ENCODE results near the gene DERA. TPM values are rescaled to one million over a fixed set of nuclear protein-coding genes. Genes with fewer than 3 reads are reported as not detected.
"Not testable (repeated sequence)": the region's sequence is repeated elsewhere in the genome, so short reads cannot be mapped to it uniquely, and the experiment has no call there.

The DERA gene
- polyA plus RNA-seq, 4 donors: 46.9 to 57.8 (median 51.3) TPM

DNA sequence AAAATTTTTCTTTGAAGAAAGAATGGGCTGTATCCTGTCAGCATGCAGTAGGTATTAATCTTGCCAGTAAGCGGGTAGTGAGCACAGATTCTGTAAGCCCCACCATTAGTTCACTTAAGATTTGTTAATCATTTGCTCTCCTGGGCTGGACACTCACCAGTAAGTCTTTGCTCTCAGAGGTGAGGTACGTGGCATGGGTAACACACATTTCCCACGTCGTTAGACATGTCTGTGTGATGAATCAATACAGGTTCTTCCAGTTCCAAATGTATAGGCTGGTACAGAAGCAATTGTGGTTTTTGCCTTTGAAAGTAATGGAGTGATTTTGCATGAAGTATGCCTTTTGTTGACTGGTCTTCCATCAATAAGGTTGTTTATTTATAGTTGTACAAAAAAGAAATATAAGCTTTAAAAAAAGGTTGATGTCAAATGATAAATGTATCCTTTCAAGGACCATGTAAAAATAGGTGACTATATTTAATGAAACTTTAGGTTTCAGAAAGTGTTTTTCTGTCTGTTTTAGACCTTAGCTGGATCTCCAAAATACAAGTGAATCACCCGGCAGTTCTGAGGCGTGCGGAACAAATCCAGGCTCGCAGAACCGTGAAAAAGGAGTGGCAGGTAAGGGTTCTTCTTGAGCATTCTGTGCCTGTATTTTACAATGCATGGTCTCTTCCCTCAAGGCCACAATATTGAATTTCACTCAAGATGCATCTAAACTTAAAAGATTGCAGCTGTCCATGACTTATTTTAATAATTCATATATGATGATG is 45.5 kb downstream of the DERA start:
- DNase-seq (ENCODE audit: low read depth in 4 of 4, low spot score in 3 of 4): no peak

DNA sequence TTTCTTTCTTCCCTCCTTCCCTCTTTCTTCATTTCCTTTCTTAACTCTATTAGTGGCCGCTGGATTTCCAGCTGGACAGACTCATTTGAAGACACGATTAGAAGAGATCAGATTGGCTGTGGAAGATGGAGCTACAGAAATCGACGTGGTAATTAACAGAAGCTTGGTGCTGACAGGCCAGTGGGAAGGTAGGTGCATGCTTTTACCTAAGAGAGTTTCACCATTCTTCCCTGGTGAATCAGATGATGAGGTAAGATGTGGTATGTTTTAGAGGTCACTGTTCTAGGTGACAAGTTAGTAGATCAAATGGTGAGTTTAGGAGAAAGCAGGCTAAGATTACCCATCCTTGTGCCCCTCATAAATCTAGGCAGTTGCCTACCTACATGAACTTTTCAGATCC is 51.6 kb downstream of the DERA start:
- DNase-seq (ENCODE audit: low read depth in 4 of 4, low spot score in 3 of 4): no peak

DNA sequence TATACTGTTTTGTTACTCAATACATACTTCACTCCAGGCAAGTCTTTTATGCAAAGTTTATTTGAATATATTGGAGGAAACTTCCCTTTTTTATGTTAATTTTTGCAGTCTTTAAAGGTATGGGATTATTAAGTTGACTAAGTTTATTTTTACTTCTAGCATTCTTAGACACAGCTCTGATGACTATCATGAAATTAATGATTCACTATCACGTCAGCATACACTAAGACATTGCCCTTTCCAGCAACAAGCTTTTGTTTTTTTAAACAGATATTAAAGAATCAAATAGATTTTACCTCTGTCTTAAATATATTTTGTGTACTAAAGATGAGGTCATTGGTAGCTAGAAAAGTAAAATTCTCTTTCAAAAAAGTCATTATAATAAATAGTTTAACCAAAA is 52.1 kb downstream of the DERA start:
- DNase-seq (ENCODE audit: low read depth in 4 of 4, low spot score in 3 of 4): no peak

DNA sequence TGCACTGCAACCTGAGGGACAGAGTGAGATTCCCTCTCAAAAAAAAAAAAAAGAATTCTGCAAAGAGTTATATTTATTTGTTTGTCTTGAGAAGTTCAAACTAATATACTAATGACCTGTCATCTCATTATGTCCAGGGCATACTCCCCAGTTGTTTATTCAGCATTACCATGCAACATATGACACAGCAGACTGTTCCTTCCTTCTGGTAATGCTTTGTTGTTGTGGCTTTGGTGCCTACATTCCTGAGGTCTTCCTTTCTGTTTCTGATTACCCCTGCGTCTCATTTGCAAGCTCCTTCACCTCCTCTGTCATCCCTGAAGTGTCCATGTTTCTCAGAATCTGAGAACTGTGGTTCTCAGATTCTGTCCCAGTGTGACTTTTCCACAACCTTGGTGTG is 55.3 kb downstream of the DERA start:
- no peak for DNase-seq (ENCODE audit: low read depth in 4 of 4, low spot score in 3 of 4)

DNA sequence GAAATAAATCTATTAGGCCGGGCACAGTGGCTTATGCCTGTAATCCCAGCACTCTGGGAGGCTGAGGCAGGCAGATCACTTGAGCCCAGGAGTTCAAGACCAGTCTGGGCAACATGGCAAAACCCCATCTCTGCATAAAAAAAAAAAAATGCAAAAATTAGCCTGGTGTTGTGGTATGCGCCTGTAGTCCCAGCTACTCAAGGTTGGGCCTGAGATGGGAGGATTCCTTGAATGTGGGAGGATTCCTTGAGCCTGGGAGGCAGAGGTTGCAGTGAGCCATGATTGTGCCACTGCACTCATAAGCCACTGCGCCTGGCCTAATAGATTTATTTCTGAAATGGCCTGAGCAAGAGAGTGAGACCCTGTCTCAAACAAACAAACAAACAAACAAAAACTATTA is 55.9 kb downstream of the DERA start:
- DNase-seq (ENCODE audit: low read depth in 4 of 4, low spot score in 3 of 4): not testable (repeated sequence)

DNA sequence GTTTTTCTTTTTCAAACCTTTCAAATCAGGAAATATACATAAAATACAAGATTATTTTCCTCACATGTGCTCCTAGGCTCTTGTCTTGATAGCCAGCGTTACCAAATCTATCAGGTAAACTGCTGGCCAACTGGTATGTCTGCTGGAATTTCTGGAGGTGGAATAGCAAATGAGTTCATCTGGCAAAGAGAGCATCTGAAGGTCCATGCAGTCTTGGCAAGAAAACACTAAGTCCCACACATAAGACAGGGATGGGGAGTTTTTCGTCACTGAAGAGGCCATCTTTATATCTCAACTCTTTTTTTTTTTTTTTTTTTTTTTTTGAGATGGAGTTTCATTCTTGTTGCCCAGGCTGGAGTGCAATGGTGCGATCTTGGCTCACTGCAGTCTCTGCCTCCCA is 60.1 kb downstream of the DERA start:
- DNase-seq (ENCODE audit: low read depth in 4 of 4, low spot score in 3 of 4): no peak

DNA sequence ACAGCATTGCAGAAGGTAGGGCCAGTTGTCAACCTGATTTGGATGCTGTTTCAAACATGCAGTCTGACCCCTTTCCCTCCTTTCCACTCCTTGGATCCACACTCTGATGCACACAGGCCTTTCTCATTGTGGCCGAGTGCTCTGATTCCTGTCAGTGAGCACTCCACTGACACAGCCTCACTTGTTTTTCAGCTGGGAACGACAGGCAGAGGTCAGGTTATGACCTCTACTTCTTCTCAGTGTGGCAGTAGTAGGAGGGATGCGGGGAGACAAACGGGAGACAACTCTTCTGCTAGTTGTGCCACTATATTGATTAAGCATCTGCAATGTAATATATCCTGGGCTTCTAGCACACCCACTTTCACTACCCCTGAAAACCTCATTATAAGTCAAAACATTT is 61.8 kb downstream of the DERA start:
- no peak for DNase-seq (ENCODE audit: low read depth in 4 of 4, low spot score in 3 of 4)

DNA sequence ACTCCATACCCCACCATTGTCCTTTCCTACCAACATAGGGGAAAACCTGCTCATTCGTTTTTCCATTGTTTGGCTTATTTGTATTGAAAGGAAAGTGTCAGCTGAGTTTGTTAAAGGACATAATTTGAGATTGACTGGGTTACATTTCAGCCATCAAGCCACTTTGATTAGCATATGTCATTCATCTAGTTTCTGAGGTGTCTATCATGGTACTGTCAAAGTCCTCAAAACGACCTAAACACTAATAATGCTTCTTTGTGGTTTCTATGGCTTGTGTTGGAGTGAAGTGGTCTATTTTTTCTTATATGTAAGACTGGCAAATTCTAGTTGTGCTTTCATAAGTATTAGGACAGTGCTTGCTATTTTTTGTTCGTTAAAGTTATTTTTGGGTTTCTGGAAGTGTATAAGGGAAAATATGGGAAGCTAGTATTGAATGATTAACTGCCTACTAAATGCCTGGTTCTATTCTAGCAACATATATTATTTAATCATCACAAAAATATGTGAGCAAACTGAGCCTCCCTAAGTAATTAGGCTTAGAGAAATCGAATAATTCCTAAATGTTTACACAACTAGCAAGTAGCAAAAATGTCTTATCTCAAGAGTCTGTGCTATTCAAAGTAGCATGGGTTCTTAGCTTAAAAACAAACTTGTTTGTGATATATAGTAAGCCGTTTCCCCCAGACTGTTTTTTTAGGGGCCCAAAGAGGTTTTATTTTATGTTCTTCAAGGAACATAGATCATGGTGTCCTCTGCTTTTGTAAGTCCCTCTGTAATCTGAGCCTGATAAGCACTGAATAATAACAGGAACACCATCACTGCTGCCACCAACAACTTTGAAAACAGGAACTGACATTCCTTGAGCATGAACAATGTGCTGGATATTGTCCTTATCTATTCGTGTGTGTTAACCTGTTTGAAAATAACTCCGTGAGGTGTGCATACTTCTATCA is 67.1 kb downstream of the DERA start:
- peak in 2 of 4 donors; percentile 14 to 50 for DNase-seq (ENCODE audit: low read depth in 4 of 4, low spot score in 3 of 4)

DNA sequence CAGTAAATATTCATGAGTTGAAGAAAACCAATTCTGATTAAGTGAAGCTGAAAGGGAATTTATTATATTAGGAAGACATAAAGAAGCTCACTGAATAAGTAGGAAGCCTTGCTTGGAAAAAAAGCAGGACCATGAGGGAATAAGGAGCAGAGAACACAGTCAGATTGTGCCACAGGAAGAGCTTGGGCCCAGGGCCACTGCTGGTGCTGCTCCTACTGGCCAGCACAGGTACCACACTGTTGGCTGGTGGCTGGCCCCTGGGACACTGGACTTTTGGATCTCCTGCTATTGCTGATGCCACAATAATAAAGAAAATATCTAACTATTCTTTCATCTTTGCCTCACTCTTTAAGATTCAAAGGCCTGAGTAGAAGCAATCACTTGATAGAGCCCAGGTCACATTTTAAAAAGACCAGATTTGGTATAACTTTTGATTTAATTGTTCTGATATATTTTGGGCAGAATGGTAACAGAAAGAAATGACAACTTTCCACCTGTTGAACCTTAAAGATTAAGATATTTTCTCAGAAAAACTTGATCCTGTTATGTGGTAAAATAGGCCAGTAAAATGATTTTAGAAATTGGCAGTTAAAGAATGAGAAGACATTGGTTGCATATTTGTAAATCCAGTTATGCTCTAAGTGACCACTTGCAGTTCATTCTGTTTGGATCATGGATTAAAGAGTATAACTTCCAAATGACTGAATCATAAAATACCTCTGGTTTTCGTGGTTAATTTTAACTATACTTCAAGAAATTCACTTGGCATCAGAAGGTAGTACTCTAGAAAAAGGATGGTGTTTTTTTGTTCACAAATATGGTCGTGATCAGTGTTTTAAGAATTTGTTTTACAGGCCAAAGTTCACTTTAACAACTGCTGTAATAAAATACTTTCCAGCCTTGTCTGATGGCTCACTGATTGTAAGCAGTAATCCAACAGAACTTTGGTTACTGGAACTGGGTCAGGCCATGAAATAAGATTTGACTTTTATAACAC is 68.3 kb downstream of the DERA start:
- no peak for DNase-seq (ENCODE audit: low read depth in 4 of 4, low spot score in 3 of 4)

DNA sequence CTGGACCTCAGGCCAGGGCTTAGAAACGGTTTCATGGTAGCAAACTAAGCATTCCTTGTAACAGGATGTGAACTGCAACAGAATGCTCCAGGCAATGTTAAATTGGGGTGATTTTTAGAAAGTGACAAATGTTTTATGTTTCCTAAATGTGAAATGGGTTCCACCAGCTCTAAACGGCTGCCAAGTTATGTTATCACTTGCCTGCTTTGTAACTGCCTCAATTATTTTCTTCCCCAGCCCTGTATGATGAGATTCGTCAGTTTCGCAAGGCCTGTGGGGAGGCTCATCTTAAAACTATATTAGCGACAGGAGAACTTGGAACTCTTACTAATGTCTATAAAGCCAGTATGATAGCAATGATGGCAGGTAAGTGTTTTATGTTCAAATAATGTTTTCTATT is 70.9 kb downstream of the DERA start:
- no peak for DNase-seq (ENCODE audit: low read depth in 4 of 4, low spot score in 3 of 4)

DNA sequence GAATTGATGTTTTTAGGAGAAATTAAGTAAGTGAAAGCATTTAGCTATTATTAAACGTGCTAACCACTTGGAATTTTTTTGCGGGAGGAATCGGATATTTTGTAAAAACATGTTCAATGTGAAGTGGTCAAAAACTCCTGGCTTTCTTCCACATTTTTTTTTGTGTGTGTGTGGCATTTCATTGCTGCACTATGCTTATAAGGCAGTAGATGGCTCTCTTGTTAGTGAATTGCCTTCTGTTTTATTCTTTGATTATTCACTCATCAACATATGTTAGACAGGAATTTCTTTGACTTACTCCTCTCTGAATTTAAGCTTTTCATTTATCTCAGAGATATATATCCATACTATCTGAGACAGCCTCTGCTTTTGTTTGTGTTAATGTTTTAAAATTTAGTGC is 71.3 kb downstream of the DERA start:
- DNase-seq (ENCODE audit: low read depth in 4 of 4, low spot score in 3 of 4): no peak

DNA sequence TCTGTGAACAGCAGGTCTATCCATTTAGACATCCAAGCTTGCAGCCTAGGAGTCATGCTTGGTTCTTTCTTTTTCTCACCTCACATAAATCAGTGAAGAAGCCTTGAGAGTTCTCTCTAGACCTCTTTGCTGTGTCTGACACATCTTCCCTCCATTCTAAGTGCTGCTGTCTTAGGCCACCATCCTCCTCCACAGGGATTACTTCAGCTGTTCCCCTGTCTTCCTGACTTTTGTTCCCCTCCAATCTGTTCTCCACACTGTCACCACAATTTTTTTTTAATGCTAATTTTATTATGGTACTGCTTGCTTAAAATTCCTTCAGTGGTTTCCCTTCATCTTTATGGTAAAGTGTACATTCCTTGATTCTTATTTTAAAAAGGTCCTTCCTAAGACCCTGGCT is 71.8 kb downstream of the DERA start:
- DNase-seq (ENCODE audit: low read depth in 4 of 4, low spot score in 3 of 4): no peak

DNA sequence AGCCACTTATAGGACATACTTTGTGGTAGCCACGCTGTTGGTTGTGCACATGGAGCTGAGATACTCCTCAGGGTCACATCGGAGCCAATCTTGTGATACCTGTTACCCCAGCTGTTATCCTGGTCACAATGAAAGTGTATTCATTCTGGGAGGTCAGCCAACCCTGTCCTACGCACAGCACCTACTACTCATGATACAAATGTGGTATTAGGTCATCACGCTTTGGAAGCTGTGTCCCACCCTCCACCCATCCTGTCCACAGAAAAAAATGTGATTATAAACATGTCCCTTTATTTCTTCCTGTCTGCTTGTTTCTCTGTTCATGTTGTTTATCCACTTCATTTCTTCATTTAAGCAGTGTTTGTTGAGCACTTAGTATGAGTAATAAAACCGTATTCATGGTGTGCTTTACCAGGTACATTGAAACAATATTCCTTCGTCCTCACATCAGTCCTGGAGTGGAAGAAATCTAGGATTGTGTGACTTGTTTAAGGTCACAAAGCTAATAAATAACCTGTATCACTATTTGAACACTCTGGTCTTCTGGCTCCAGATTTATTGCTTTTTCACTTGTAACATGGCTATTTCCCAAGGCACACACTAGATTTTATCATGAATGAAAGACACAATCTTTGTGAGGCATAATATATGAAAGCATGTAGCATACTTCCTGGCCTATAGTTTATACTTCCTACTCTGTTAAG is 73.1 kb downstream of the DERA start:
- DNase-seq (ENCODE audit: low read depth in 4 of 4, low spot score in 3 of 4): no peak

DNA sequence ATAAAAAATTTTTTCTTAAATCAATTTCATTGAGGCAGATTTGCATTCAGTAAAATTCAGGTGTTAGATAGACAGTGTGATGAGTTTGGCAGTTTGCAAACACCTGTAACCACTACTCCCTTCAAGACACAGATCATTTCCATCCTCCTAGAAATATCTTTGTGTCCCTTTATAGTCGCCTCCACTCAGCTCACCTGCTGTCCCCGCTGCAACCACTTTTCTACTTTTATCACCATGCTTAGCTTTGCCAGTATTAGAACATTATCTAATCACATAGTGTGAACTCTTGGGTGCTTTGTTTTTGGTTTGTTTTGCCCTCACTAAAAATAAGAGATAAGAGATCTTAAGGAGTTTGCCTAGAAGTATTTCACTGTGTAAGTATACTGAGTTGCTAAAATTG is 73.8 kb downstream of the DERA start:
- no peak for DNase-seq (ENCODE audit: low read depth in 4 of 4, low spot score in 3 of 4)

DNA sequence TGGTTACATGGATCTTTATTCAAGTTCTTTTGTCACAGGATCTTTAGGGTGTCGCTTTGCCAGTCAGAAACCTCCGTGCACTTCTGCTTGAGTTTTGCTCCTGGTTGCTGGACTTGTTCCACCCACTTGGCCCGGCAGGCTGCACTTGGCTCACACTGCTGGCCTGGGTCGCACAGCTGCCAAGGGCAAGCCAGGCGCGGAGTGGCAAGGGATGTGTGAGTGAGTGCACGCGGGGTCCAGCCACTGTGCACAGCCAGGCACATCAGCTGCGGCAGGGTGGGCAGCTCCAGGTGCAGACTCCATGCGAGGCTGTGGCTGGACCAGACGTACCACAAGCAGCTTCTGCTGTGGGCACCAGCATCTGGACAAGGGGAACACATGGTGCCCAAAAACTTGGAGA is 76.6 kb downstream of the DERA start:
- no peak for DNase-seq (ENCODE audit: low read depth in 4 of 4, low spot score in 3 of 4)

DNA sequence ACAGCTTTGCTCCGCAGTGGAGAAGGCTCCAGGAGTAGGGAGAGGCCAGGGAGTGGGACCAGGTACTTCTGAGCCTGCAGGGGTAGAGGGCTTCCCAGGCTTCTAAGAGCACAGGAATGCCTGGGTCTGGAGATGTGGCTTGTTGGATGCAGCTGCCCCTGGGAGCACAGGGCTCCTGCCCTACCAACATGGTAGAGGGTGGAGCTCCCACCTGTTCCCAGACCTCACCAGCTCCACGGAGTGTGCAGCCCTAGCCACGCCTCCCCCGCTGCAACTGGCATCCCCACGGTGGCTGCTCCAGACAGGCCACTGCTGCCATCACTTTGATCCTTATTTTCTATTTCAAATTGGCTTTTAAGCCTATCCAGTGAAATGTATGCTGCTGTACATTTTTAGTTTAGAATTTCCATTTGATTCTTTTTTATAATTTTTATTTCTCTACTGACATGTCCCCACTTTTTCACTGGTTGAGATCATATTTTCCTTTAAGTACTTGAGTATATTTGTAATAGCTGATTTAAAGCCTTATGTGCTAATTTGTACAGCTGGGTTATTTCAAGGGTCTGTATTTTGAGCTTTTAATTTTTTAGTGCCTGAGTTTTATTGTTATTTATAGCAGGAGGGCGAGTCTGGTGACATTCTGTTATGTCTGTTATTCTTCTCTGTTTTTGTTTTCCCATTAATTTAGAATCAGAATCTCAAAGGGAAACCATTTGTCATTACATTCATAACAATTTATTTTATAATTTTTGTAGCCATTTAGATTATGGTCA is 78.0 kb downstream of the DERA start:
- peak in 1 of 4 donors; percentile 36 for DNase-seq (ENCODE audit: low read depth in 4 of 4, low spot score in 3 of 4)

DNA sequence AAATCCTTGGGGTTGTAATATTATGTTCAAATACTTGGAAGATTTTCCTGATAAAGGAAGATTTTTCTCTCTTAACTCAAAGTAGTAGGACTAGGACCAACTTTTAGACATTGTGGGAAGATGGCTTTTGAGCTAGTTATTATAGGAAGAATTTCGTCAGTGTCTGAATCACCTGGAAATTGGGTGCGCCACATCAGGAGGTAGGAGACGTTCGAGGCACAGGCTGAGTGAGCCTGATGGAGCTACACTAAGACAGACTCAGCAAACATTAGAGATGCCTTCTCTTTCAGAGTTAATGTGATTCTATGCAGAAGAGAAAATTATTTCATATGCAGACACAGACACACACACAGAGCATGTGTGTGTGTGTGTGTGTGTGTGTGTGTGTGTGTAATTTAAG is 84.7 kb downstream of the DERA start:
- DNase-seq (ENCODE audit: low read depth in 4 of 4, low spot score in 3 of 4): no peak

DNA sequence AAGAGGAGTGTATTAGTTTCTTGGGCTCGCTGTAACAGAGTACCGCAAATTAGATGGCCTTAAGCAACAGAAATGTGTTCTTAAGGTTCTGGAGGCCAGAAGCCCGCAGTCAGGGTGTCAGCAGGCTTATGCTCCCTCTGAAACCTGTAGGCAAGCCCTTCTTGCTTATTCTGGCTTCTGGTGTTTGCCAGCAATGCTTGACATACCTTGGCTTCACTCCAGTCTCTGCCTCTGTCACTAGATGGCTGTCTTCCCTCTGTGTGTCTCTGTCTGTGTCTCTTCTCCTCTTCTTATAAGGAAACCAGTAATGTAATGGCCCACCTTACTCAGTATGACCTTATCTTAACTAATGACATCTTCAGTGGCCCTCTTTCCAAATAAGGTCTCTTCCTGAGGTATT is 85.1 kb downstream of the DERA start:
- DNase-seq (ENCODE audit: low read depth in 4 of 4, low spot score in 3 of 4): no peak

DNA sequence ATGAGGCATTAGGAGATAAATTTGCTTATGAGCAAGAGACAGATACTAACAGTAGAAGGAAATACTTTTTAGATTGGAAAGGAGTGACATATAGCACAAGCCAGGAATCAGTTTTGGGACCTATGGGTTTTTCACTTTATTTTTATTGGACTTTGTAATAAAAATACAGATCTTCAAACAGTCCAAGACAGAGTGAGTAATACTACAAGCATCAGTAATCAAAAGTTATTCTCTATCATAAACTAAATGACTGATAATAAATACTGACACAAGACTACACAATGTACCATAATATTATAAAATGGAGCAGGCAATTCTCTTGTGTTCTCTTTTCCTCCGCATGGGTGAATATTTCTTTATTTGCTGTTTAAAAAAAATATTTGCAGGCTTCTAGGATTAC is 85.8 kb downstream of the DERA start:
- DNase-seq (ENCODE audit: low read depth in 4 of 4, low spot score in 3 of 4): no peak
